BJ (cell line): ENCODE measurements around the gene CTIF. TPM values are rescaled to one million over a fixed set of nuclear protein-coding genes. Genes with fewer than 3 reads are reported as not detected.

Source experiments
- CTCF ChIA-PET: fragments of 350-600 bp; formaldehyde crosslinking; extraction: SDS; loops from one replicate; lab custom pipeline; 2021; ENCODE audit warnings: antibody characterized with exemption, inconsistent platforms; lab: Yijun Ruan, JAX
- POLR2A ChIA-PET: fragments of 300-600 bp; sonication (Branson Sonifier 250); formaldehyde crosslinking; extraction: SDS; loops from one replicate; lab custom pipeline; 2021; ENCODE audit warnings: antibody characterized with exemption; lab: Charles Lee
- DNase-seq: peaks from one replicate; pipeline ENCODE4 v3.0.0-alpha.2; 2011; ENCODE audit warnings: low read depth
- H3K27me3 ChIP-seq: 2 replicates; pipeline ENCODE4 v1.6.0; 2011; ENCODE audit warnings: low read length; ENCODE audit not compliant: control insufficient read depth, insufficient read depth
- H3K36me3 ChIP-seq: 2 replicates; pipeline ENCODE4 v1.5.1; 2011; ENCODE audit warnings: low read length; ENCODE audit not compliant: control insufficient read depth, insufficient read depth
- H3K4me3 ChIP-seq: 2 replicates; pipeline ENCODE4 v1.5.1; 2011; ENCODE audit warnings: low read depth, mild to moderate bottlenecking, control low read depth, low read length
- polyA minus RNA-seq: library from RNA; depleted of rRNA, polyadenylated mRNA; stranded (reverse); fragments of >200 nt; gene quantifications from 2 replicates; pipeline ENCODE4 v1.2.3, GENCODE V29; 2011; rRNA and poly(A)+ RNA removed
- polyA plus RNA-seq: library from polyadenylated mRNA; depleted of rRNA; stranded (reverse); fragments of >200 nt; gene quantifications from 2 replicates; pipeline ENCODE4 v1.2.3, GENCODE V29; 2011; rRNA removed
- TF ChIP-seq, protein P1 (sequence below): IDR thresholded peaks from 2 replicates; pipeline ENCODE4 v1.5.1; 2011; ENCODE audit warnings: low read depth, mild to moderate bottlenecking, control low read depth, inconsistent platforms, low read length, moderate library complexity; ENCODE audit not compliant: insufficient read depth

The CTIF gene
- 53.4 and 105 TPM in 2 replicates for polyA plus RNA-seq
- polyA minus RNA-seq = 98.2 and 128 TPM in 2 replicates

DNA sequence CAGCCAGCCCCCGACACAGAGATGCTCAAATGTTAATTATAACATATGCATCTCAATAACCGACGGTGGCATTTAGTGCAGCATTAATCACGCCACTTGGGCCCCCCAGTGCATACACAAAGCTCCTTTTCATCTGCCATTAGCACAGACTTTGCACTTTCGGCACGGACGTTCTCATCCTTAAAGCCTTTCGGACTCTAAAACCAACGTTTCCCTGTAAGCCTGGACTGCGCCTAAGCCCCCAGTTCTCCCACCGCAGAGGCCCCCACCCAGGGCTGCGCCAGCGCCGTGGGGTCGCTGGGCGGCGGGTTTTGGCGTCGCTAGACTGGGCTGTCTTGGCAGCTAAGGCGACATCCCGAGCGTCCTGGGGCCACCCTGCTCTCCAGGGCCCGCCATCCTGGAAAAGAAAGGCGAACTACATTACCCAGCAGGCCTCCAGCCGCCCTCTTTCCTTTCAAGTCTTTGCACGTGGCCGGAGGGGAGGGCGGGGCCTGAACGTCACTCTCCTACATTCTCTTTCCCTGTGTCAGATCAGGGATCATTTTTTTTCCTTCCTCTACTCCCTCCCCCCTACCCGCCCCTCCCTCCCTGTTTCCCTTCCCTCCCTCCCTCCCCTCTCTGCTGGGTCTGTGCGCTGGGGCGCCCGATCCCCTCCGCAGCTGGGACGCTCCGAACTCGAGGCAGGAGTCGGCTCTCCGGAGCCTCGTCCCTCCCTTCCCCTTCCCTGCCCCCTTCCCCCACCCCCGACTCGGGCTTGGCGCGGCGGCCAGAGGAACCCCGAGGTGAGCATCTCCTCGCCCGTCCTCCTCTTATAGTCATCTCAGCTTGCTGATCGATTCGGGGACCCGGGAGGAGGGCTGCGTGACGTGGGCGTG, at the start of gene CTIF:
Gene CTIF (plus strand): TSS at position 501 of the 875 bp plus-strand sequence. CDS start 80,535 bp downstream, outside the sequence.
- TF ChIP-seq, protein P1, sequence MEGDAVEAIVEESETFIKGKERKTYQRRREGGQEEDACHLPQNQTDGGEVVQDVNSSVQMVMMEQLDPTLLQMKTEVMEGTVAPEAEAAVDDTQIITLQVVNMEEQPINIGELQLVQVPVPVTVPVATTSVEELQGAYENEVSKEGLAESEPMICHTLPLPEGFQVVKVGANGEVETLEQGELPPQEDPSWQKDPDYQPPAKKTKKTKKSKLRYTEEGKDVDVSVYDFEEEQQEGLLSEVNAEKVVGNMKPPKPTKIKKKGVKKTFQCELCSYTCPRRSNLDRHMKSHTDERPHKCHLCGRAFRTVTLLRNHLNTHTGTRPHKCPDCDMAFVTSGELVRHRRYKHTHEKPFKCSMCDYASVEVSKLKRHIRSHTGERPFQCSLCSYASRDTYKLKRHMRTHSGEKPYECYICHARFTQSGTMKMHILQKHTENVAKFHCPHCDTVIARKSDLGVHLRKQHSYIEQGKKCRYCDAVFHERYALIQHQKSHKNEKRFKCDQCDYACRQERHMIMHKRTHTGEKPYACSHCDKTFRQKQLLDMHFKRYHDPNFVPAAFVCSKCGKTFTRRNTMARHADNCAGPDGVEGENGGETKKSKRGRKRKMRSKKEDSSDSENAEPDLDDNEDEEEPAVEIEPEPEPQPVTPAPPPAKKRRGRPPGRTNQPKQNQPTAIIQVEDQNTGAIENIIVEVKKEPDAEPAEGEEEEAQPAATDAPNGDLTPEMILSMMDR = no peak
- CTCF ChIA-PET = interaction anchor here (1.1 to 2.4 kb wide), 2 partner anchors 52 to 64 kb away, joined by 6 to 15 read pairs; no protein-coding TSS in a partner anchor
- Histone ChIP-seq H3K4me3 (peak within 1 kb of the TSS; percentile 95), H3K36me3 (no peaks in the 10 kb centered on the region), H3K27me3 (no peaks in the 10 kb centered on the region)
- DNase-seq = peak; percentile 88
- POLR2A ChIA-PET = interaction anchor here (0.7 kb wide), 1 partner anchor 22 kb away, joined by 3 read pairs; no protein-coding TSS in a partner anchor

DNA sequence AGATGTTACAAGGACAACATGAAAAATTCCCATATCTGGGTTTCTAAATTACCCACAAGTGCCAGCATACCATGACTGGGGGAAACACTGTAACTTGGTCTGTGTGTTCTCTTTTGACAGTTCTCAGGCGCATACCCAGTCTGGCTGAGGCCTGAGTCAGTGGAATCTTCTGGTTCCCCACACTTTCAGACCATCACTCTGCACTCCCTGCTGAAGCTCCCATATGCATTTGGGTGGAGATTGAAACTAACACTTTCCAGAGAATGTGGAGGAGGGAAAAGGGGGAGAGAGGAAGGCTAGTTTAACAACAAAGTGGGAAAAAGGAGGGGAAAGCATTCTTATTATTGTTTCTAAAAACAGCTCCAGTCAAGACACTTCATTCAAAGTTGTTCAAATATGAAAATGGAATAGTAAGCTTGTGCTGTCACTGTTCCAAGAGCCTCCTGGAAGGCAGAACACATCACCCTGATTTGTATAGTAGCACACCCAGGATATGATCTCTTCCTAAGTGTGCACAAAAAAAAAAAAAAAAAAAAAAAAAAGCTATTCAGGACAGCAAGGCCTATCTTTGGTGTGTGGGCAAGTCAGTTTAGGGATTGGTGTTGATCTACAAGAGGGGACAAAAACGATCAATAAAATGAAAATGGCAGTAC, 48.1 kb upstream of the CTIF start:
- DNase-seq = no peak
- Histone ChIP-seq H3K4me3 (no peak overlapping the region), H3K36me3 (no peaks in the 10 kb centered on the region), H3K27me3 (no peaks in the 10 kb centered on the region)
- TF ChIP-seq, protein P1 = no peak
- POLR2A ChIA-PET = interaction anchor here (0.6 kb wide), 2 partner anchors 132 to 156 kb away, joined by 4 read pairs; no protein-coding TSS in a partner anchor
- CTCF ChIA-PET = interaction anchor here (2.5 kb wide), 1 partner anchor 15 kb away, joined by 8 read pairs; no protein-coding TSS in a partner anchor

- TF ChIP-seq, protein P1 = no peak
- no peak overlapping the region for H3K4me3 ChIP-seq
- H3K27me3 ChIP-seq = no peaks in the 10 kb centered on the region
- CTCF ChIA-PET = interaction anchor here (0.8 to 1.4 kb wide), 3 partner anchors 18 to 130 kb away, joined by 3 read pairs; no protein-coding TSS in a partner anchor
- no peaks in the 10 kb centered on the region for H3K36me3 ChIP-seq
- POLR2A ChIA-PET = no interaction called here
- DNase-seq = no peak
Observed at GRCh38 chr18:48492880-48493279, 46.0 kb upstream of the CTIF start.

- H3K27me3 ChIP-seq = no peaks in the 10 kb centered on the region
- DNase-seq = no peak
- ChIA-PET POLR2A (no interaction called here), CTCF (interaction anchor here (0.8 to 1.4 kb wide), 3 partner anchors 10 to 129 kb away, joined by 3 read pairs; no protein-coding TSS in a partner anchor)
- TF ChIP-seq, protein P1 = no peak
- no peaks in the 10 kb centered on the region for H3K36me3 ChIP-seq
- H3K4me3 ChIP-seq = no peak overlapping the region
Observed at GRCh38 chr18:48493434-48494230, 45.2 kb upstream of the CTIF start.
